SK-N-SH (cell line): Measurements from ENCODE around the gene GXYLT2. TPM values are rescaled to one million over a fixed set of nuclear protein-coding genes. Genes with fewer than 3 reads are reported as not detected.

Experiments used
- CTCF ChIA-PET: fragments of 300-600, 350-600 bp; formaldehyde crosslinking; extraction: SDS; loops from one replicate; lab custom pipeline; 2021; lab: Yijun Ruan, JAX
- POLR2A ChIA-PET: fragments of 350-600 bp; sonication (Branson Sonifier 250); formaldehyde crosslinking; extraction: SDS; loops from one replicate; lab custom pipeline; 2020; ENCODE audit warnings: antibody characterized with exemption, inconsistent platforms; lab: Yijun Ruan, JAX
- DNase-seq: peaks from one replicate; pipeline ENCODE4 v3.0.0; 2012
- H2AFZ ChIP-seq: fragments of 200-600 bp; sonication (generic); 2 replicates; pipeline ENCODE4 v1.8.1; 2016; ENCODE audit warnings: antibody characterized with exemption, mild to moderate bottlenecking, low read depth
- H3F3A ChIP-seq: fragments of 200-600 bp; sonication (generic); replicated peaks from 2 replicates; pipeline ENCODE3; 2016; ENCODE audit warnings: antibody characterized with exemption, mild to moderate bottlenecking; ENCODE audit not compliant: insufficient read depth
- H3K27ac ChIP-seq, 2 experiments: fragments of 200-500 bp in 1 of 2; fragments of 200-600 bp in 1 of 2; sonication (Bioruptor generic) in 1 of 2; sonication (generic), shearing (Covaris generic) in 1 of 2; 2 replicates each; pipeline versions ENCODE4 v1.5.1 to v1.6.1; 2014 to 2016; ENCODE audit warnings: low read depth in 2 of 2, inconsistent platforms in 1 of 2, low read length in 1 of 2, mild to moderate bottlenecking in 1 of 2, mixed read lengths in 1 of 2
- H3K27me3 ChIP-seq: fragments of 200-600 bp; sonication (generic), shearing (Covaris generic); 2 replicates; pipeline ENCODE4 v1.6.1; 2016; ENCODE audit warnings: mixed run types; ENCODE audit not compliant: insufficient read depth
- H3K36me3 ChIP-seq, 2 experiments: fragments of 200-500 bp in 1 of 2; fragments of 200-600 bp in 1 of 2; sonication (Bioruptor generic) in 1 of 2; sonication (generic) in 1 of 2; replicated peaks in 1 of 2; 2 replicates each; pipeline versions ENCODE3 to v1.5.1; 2014 to 2016; ENCODE audit warnings: low read length in 1 of 2, mild to moderate bottlenecking in 1 of 2; ENCODE audit not compliant: insufficient read depth in 2 of 2, control insufficient read depth in 1 of 2
- H3K4me1 ChIP-seq, 2 experiments: fragments of 200-500 bp in 1 of 2; fragments of 200-600 bp in 1 of 2; sonication (Bioruptor generic) in 1 of 2; sonication (generic), shearing (Covaris generic) in 1 of 2; 2 replicates each; pipeline versions ENCODE4 v1.5.1 to v1.6.1; 2014 to 2016; ENCODE audit warnings: low read depth in 1 of 2, low read length in 1 of 2, mixed run types in 1 of 2; ENCODE audit not compliant: insufficient read depth in 2 of 2, control insufficient read depth in 1 of 2
- H3K4me2 ChIP-seq: fragments of 200-600 bp; sonication (generic), shearing (Covaris generic); 2 replicates; pipeline ENCODE4 v1.6.1; 2017; ENCODE audit warnings: mixed run types
- H3K4me3 ChIP-seq, 2 experiments: fragments of 200-500 bp in 1 of 2; fragments of 200-600 bp in 1 of 2; sonication (Bioruptor generic) in 1 of 2; sonication (generic), shearing (Covaris generic) in 1 of 2; 2 replicates each; pipeline versions ENCODE4 v1.5.1 to v1.8.1; 2014 to 2016; ENCODE audit warnings: low read depth in 2 of 2, inconsistent platforms in 1 of 2, low read length in 1 of 2, mild to moderate bottlenecking in 1 of 2, mixed read lengths in 1 of 2, moderate library complexity in 1 of 2
- H3K79me2 ChIP-seq: fragments of 200-600 bp; sonication (generic); 2 replicates; pipeline ENCODE4 v1.8.1; 2017; ENCODE audit warnings: mild to moderate bottlenecking; ENCODE audit not compliant: insufficient read depth
- H3K9ac ChIP-seq: fragments of 200-600 bp; sonication (generic); 2 replicates; pipeline ENCODE4 v1.6.1; 2017; ENCODE audit warnings: mixed run types
- H3K9me2 ChIP-seq: fragments of 200-600 bp; sonication (generic); 2 replicates; pipeline ENCODE4 v1.6.1; 2017; ENCODE audit warnings: mixed run types
- H3K9me3 ChIP-seq: fragments of 200-600 bp; sonication (generic); 2 replicates; pipeline ENCODE4 v1.6.1; 2017; ENCODE audit warnings: mixed run types, mild to moderate bottlenecking, moderate library complexity
- H4K20me1 ChIP-seq: fragments of 200-600 bp; sonication (generic); 2 replicates; pipeline ENCODE4 v1.6.1; 2017; ENCODE audit warnings: mild to moderate bottlenecking, mixed run types; ENCODE audit not compliant: insufficient read depth
- FOXJ3 ChIP-seq: sonication (generic); formaldehyde crosslinking; IDR thresholded peaks from 2 replicates; pipeline ENCODE4 v1.5.1; 2020; ENCODE audit warnings: mild to moderate bottlenecking, missing genetic modification reagents
- MAX ChIP-seq: IDR thresholded peaks from 2 replicates; pipeline ENCODE4 v1.4.0; 2012; ENCODE audit warnings: low read depth
- PBX3 ChIP-seq: IDR thresholded peaks from 2 replicates; pipeline ENCODE4; 2012
- REST ChIP-seq: IDR thresholded peaks from 2 replicates; pipeline ENCODE4 v1.6.1; 2012; ENCODE audit warnings: mild to moderate bottlenecking, low read depth, low read length, moderate library complexity
- TCF12 ChIP-seq: IDR thresholded peaks from 2 replicates; pipeline ENCODE4 v1.4.0; 2012
- TEAD4 ChIP-seq: IDR thresholded peaks from 2 replicates; pipeline ENCODE4 v1.4.0; 2012; ENCODE audit warnings: mild to moderate bottlenecking, borderline replicate concordance; ENCODE audit not compliant: insufficient read depth
- USF1 ChIP-seq: IDR thresholded peaks from 2 replicates; pipeline ENCODE4 v1.4.0; 2012; ENCODE audit warnings: low read depth, borderline replicate concordance
- WGBS: methylation state at CpG from one replicate; pipeline ENCODE4 v1.1.6; 2017; ENCODE audit warnings: low lambda C conversion rate; 5-methylcytosine and 5-hydroxymethylcytosine counted together
- polyA plus RNA-seq, 3 experiments: library from polyadenylated mRNA; depleted of rRNA; stranded (reverse); fragments of >200 nt; gene quantifications; 2 replicates each; pipeline ENCODE4 v1.2.3, GENCODE V29; 2012

The GXYLT2 gene
- polyA plus RNA-seq, 1 of the 3 experiments (the other 2 are of a cell fraction), result 9.1 TPM

- TF ChIP-seq REST, result no peak
- TF ChIP-seq TEAD4, result no peak
- peak; percentile 90 for TF ChIP-seq TCF12
- TF ChIP-seq PBX3, result peak; percentile 34; the same call in 1 of the 2 replicates
Observed at GRCh38 chr3:72872183-72872582, 15.7 kb upstream of the GXYLT2 start (continued).

- POLR2A ChIA-PET, result interaction anchor here (0.6 to 1.1 kb wide), 2 partner anchors 36 to 431 kb away, joined by 3 read pairs; no protein-coding TSS in a partner anchor
Observed at GRCh38 chr3:72887343-72887704, 522 bp upstream of the GXYLT2 start.

More at GRCh38 chr3:72887343-72887704, 522 bp upstream of the GXYLT2 start:
- H4K20me1 ChIP-seq, result no peaks in the 10 kb centered on the region
- no peaks in the 10 kb centered on the region for H3K27me3 ChIP-seq
- H3K4me3 ChIP-seq, result peak overlapping the region; percentile 67 to 68
- H3K79me2 ChIP-seq, result peaks cover 9% of the 10 kb centered on the region; the same call in 1 of the 2 replicates
- TF ChIP-seq MAX (0 out of 2 replicates have a peak, but pooled peaks have one; percentile 10), FOXJ3 (CRISPR knock-in tag) (no peak), USF1 (peak; percentile 23; the same call in 1 of the 2 replicates)
- peak overlapping the region; percentile 26; the same call in 1 of the 2 replicates for H3K9ac ChIP-seq
- CTCF ChIA-PET, result interaction anchor here (0.8 to 2.3 kb wide), 14 partner anchors 9 to 1176 kb away, joined by 3 to 17 read pairs (median 3); partner anchors contain the start of gene SHQ1
- peaks cover 20% of the 10 kb centered on the region for H3F3A ChIP-seq
- under 1% methylated on average over 7 of the region's 7 CpGs for WGBS
- DNase-seq, result no peak
- no peaks in the 10 kb centered on the region for H3K9me3 ChIP-seq
- H3K4me2 ChIP-seq, result peak overlapping the region; percentile 81
- peaks cover 18 to 20% of the 10 kb centered on the region in 2 experiments; a peak in 3 of 4 replicates for H3K4me1 ChIP-seq
- H2AFZ ChIP-seq, result peak overlapping the region; percentile 92
- H3K27ac ChIP-seq, result peak overlapping the region; percentile 23 to 50; a peak in 2 of 4 replicates
- H3K36me3 ChIP-seq, result no peaks in the 10 kb centered on the region
- H3K9me2 ChIP-seq, result no peaks in the 10 kb centered on the region
